Ectodermal cell (in vitro differentiated cells): ENCODE results near the gene SPTSSB.

ENCODE experiments used
- H3K27ac ChIP-seq: 2 replicates; pipeline ENCODE4 v1.7.0; 2013; ENCODE audit warnings: mild to moderate bottlenecking, low read depth, low read length; ENCODE audit not compliant: insufficient read depth, poor library complexity, severe bottlenecking
- H3K27me3 ChIP-seq: 2 replicates; pipeline ENCODE4 v1.7.0; 2013; ENCODE audit warnings: mild to moderate bottlenecking, low read length; ENCODE audit not compliant: insufficient read depth, control insufficient read depth, poor library complexity, severe bottlenecking
- H3K36me3 ChIP-seq: one replicate; pipeline ENCODE4 v1.7.0; 2013; ENCODE audit warnings: low read length; ENCODE audit not compliant: control insufficient read depth, insufficient read depth
- H3K4me1 ChIP-seq: one replicate; pipeline ENCODE4 v1.7.0; 2013; ENCODE audit warnings: low read length; ENCODE audit not compliant: control insufficient read depth, insufficient read depth
- H3K4me3 ChIP-seq: 2 replicates; pipeline ENCODE4 v1.7.0; 2013; ENCODE audit warnings: low read depth, low read length, control low read depth; ENCODE audit not compliant: insufficient read depth
- H3K9me3 ChIP-seq: 2 replicates; pipeline ENCODE4 v1.7.0; 2013; ENCODE audit warnings: mild to moderate bottlenecking, low read length, moderate library complexity; ENCODE audit not compliant: control insufficient read depth
- WGBS, 2 experiments: methylation state at CpG; one replicate each; pipeline ENCODE4 v1.1.7; 2013; ENCODE audit warnings: missing lambda C conversion rate in 2 of 2; 5-methylcytosine and 5-hydroxymethylcytosine counted together

Gene SPTSSB

GRCh38 chr3:161319867-161320266, 51.5 kb downstream of the SPTSSB start:
- Histone ChIP-seq H3K27me3 (no peaks in the 10 kb centered on the region), H3K27ac (no peak overlapping the region), H3K4me1 (no peaks in the 10 kb centered on the region), H3K4me3 (no peak overlapping the region), H3K9me3 (no peaks in the 10 kb centered on the region), H3K36me3 (no peaks in the 10 kb centered on the region)
- WGBS, 2 experiments: 90 to 95% methylated on average over 3 of the region's 3 CpGs

- Histone ChIP-seq H3K27me3 (no peaks in the 10 kb centered on the region), H3K27ac (no peak overlapping the region), H3K4me3 (no peak overlapping the region), H3K4me1 (no peaks in the 10 kb centered on the region), H3K36me3 (no peaks in the 10 kb centered on the region), H3K9me3 (no peaks in the 10 kb centered on the region)
- 90% methylated on average over 2 of the region's 2 CpGs for WGBS, 2 experiments
Observed at GRCh38 chr3:161317077-161317476, 54.2 kb downstream of the SPTSSB start.

GRCh38 chr3:161316006-161316689, 55.2 kb downstream of the SPTSSB start:
- H3K4me1 ChIP-seq: no peaks in the 10 kb centered on the region
- H3K27ac ChIP-seq: no peak overlapping the region
- no peaks in the 10 kb centered on the region for H3K27me3 ChIP-seq
- 89% methylated on average over 2 to 3 of the region's 3 CpGs for WGBS, 2 experiments
- H3K4me3 ChIP-seq: no peak overlapping the region
- H3K36me3 ChIP-seq: no peaks in the 10 kb centered on the region
- no peaks in the 10 kb centered on the region for H3K9me3 ChIP-seq

DNA sequence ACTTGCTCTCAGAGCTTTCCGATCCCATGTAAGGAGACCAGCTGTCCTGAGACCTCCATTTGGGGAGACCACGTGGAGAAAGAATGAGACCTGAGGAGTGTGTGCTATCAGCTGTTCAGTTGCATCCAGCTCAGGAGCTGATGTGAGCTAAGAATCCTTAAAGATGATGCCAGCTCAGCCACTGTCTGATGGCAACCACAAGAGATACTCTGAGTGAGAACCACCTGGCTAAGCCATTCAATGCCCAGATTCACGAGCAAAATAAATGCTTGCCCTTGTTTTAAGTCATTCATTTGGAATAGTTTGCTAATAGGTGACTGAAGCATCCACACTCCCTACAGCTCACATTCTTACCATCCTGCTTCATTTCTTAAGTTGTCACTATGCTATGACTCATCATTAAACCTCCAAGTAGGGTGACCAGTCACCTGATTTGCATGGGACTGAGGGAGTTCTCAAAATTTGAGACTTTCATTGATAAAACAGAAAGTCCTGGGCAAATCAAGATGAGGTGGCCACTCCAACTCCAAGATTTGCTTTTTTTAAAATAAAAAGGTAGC, 56.4 kb downstream of the SPTSSB start:
- no peak overlapping the region for H3K4me3 ChIP-seq
- no peaks in the 10 kb centered on the region for H3K36me3 ChIP-seq
- H3K9me3 ChIP-seq: no peaks in the 10 kb centered on the region
- no peaks in the 10 kb centered on the region for H3K4me1 ChIP-seq
- 92 to 98% methylated on average over 3 of the region's 3 CpGs for WGBS, 2 experiments
- no peak overlapping the region for H3K27ac ChIP-seq
- no peaks in the 10 kb centered on the region for H3K27me3 ChIP-seq

DNA sequence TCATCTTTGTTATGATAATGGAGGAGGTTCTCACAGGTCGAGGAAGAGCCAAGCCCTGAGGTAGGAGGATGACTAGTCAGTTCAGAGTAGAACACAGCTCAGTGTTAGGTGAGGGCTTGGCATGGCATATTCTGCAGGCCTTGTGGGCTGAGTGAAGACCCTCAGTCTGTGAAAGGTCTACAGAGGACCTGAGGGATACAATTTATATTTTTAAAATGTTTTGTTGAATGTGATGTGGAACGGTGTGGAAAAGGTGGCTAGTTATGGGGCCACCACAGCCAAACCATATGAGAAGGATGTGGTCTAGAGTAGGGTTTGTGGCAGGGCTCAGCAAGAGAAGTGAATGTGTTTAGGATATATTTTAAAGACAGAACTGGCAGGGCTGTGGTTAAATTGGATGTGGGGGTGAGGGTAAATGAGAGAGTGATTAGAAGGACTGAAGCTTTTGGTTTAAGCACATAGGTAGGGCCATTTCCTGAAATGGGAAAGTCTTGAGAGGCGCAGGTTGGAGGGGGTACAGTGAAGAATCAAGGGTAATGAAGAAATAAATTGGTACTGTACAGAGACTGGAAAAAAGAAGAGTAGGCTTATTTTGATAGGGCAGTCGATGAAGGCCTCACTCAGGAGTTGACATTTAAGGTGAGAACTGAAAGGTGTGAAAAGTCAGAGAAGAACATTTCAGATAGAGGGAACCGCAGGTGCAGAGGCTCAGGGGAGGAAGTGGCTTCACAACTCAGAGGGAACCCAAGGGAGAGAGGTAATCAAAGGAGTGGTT, 60.5 kb downstream of the SPTSSB start:
- H3K27me3 ChIP-seq: no peaks in the 10 kb centered on the region
- no peaks in the 10 kb centered on the region for H3K4me1 ChIP-seq
- H3K9me3 ChIP-seq: no peaks in the 10 kb centered on the region
- H3K27ac ChIP-seq: no peak overlapping the region
- WGBS, 2 experiments: 82 to 86% methylated on average over 5 of the region's 5 CpGs
- no peaks in the 10 kb centered on the region for H3K36me3 ChIP-seq
- no peak overlapping the region for H3K4me3 ChIP-seq

GRCh38 chr3:161305095-161305991, 66.0 kb downstream of the SPTSSB start:
- Histone ChIP-seq H3K36me3 (no peaks in the 10 kb centered on the region), H3K4me3 (no peak overlapping the region), H3K27ac (no peak overlapping the region), H3K9me3 (no peaks in the 10 kb centered on the region), H3K27me3 (no peaks in the 10 kb centered on the region), H3K4me1 (no peaks in the 10 kb centered on the region)
- 74 to 83% methylated on average over 2 of the region's 2 CpGs for WGBS, 2 experiments

DNA sequence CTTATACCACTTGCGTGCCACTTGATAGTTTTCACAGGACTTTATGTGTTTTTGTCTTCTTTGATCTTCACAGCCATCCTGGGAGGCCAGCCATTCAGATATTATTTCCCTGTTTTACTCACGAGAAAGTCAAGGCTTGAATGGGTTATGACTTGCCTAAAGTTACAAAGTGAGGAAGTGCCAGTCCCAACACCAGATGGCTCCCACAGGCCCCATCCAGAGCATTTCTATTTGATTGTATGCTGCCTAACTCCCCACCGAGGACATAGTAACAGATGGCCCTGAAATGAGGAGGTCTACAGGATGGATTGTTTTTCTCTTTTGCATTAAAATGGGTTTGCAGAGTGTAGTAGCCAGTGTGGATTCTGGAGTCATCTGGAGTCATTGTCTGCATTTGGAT, 74.5 kb downstream of the SPTSSB start:
- Histone ChIP-seq H3K27me3 (no peaks in the 10 kb centered on the region), H3K27ac (no peak overlapping the region), H3K36me3 (no peaks in the 10 kb centered on the region), H3K4me3 (no peak overlapping the region), H3K9me3 (no peaks in the 10 kb centered on the region), H3K4me1 (no peaks in the 10 kb centered on the region)
- 92 to 96% methylated on average over 3 of the region's 3 CpGs for WGBS, 2 experiments

GRCh38 chr3:161295325-161295724, 76.0 kb downstream of the SPTSSB start:
- no peaks in the 10 kb centered on the region for H3K9me3 ChIP-seq

More at GRCh38 chr3:161295325-161295724, 76.0 kb downstream of the SPTSSB start:
- Histone ChIP-seq H3K4me1 (no peaks in the 10 kb centered on the region), H3K36me3 (no peaks in the 10 kb centered on the region), H3K4me3 (no peak overlapping the region), H3K27ac (no peak overlapping the region), H3K27me3 (no peaks in the 10 kb centered on the region)
